BE2C (cell line): ENCODE measurements around the gene CMTR2.
"Not testable (repeated sequence)": the region's sequence is repeated elsewhere in the genome, so short reads cannot be mapped to it uniquely, and the experiment has no call there.

Experiments used
- DNase-seq: peaks from one replicate; pipeline ENCODE4 v3.0.0-alpha.2; 2020
- H3K27me3 ChIP-seq: fragments of 250-450 bp; sonication (Bioruptor Pico); 2 replicates; pipeline ENCODE4 v1.5.1; 2020; ENCODE audit warnings: mild to moderate bottlenecking
- H3K36me3 ChIP-seq: fragments of 250-450 bp; sonication (Bioruptor Pico); 2 replicates; pipeline ENCODE4 v1.5.1; 2020; ENCODE audit warnings: mild to moderate bottlenecking
- H3K4me1 ChIP-seq: fragments of 250-450 bp; sonication (Bioruptor Pico); 2 replicates; pipeline ENCODE4 v1.5.1; 2020
- H3K4me3 ChIP-seq: 2 replicates; pipeline ENCODE4 v1.5.1; 2011; ENCODE audit warnings: low read depth, low read length
- H3K9me3 ChIP-seq: fragments of 250-450 bp; sonication (Bioruptor Pico); 2 replicates; pipeline ENCODE4 v1.5.1; 2020
- TF ChIP-seq, protein P1 (sequence below): IDR thresholded peaks from 2 replicates; pipeline ENCODE4 v1.5.1; 2012; ENCODE audit warnings: mild to moderate bottlenecking, low read depth, low read length

CMTR2 gene

DNA sequence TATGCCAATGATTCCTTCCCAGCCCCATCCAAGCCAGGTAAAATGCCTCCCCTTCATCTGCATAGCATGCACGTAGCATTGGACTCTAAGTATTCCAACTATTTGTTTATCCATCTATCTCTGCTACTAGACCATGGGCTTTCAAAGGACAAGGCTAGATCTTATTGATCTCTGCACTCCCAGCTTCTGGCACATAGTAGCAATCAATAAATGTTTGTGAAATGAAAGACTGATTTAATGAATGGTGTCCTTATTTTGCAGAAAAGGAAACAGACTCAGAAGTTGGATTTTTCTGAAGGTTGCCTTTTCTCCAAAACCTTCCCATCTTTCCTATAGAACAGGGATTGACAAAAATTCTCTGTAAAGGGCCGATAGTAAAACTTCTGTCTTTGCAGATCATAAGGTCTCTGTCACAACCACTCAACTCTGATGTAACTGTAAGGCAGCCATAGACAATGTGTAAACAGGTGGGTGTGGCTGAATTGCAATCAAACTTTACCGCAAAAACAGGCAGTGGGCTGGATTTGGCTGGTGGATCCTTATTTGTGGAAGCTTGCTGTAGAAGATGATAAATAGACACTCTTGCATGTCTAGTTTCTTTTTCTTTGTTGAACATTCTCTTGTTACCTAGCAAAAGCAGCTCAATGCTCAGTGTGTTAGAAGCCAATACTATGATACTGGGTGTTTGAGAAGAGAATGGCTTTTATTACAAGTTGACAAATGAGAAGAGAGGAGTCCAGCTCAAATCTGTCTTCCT, 7.6 kb upstream of the CMTR2 start:
- no peaks in the 10 kb centered on the region for H3K4me1 ChIP-seq
- no peaks in the 10 kb centered on the region for H3K36me3 ChIP-seq
- DNase-seq, result no peak
- TF ChIP-seq, protein P1, sequence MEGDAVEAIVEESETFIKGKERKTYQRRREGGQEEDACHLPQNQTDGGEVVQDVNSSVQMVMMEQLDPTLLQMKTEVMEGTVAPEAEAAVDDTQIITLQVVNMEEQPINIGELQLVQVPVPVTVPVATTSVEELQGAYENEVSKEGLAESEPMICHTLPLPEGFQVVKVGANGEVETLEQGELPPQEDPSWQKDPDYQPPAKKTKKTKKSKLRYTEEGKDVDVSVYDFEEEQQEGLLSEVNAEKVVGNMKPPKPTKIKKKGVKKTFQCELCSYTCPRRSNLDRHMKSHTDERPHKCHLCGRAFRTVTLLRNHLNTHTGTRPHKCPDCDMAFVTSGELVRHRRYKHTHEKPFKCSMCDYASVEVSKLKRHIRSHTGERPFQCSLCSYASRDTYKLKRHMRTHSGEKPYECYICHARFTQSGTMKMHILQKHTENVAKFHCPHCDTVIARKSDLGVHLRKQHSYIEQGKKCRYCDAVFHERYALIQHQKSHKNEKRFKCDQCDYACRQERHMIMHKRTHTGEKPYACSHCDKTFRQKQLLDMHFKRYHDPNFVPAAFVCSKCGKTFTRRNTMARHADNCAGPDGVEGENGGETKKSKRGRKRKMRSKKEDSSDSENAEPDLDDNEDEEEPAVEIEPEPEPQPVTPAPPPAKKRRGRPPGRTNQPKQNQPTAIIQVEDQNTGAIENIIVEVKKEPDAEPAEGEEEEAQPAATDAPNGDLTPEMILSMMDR, result no peak
- H3K9me3 ChIP-seq, result no peaks in the 10 kb centered on the region
- H3K4me3 ChIP-seq, result no peak overlapping the region
- H3K27me3 ChIP-seq, result peaks cover 11% of the 10 kb centered on the region

DNA sequence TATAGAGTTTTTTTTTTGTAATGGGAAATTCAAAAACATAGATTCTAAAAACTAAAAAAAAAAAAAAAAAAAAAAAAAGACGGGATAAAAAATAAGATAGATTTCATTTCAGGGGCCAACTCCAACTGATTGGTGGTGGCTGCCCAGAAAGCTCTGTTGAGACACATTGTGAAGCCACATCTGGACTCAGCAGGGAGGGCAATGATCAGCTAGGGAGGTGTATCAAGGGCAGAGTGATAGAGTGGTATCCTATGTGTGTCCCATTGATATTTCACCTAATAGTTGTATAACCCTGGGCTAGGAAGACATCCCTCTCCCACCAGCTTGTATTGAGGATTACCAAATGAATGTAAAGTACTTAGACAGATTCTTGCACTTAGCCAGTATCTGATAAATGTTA, 6.7 kb upstream of the CMTR2 start:
- Histone ChIP-seq H3K36me3 (no peaks in the 10 kb centered on the region), H3K4me1 (no peaks in the 10 kb centered on the region), H3K9me3 (no peaks in the 10 kb centered on the region), H3K27me3 (peaks cover 11% of the 10 kb centered on the region), H3K4me3 (no peak overlapping the region)
- TF ChIP-seq, protein P1, result no peak
- DNase-seq, result no peak

DNA sequence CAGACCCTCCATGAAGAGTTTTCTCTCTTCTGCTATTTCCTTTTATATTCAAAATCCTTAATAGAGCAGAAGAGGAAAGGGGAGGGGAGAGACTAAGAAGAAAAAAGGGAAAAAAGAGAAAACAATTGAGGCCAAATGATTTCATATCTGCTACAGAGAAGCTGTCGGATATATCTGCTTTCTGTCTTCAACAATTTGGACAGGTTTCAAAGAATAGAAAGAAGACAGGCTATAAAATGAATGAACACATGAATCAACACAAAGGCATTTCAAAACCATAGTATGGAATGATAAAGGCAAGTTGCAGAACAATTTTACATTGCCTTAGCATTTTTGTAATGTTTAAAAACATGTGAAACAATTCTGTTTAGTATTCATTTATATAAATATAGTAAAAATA, 4.7 kb upstream of the CMTR2 start:
- no peaks in the 10 kb centered on the region for H3K9me3 ChIP-seq
- no peaks in the 10 kb centered on the region for H3K4me1 ChIP-seq
- no peak for DNase-seq
- H3K27me3 ChIP-seq, result peaks cover 4% of the 10 kb centered on the region; the same call in 1 of the 2 replicates
- no peaks in the 10 kb centered on the region for H3K36me3 ChIP-seq
- no peak overlapping the region for H3K4me3 ChIP-seq
- TF ChIP-seq, protein P1, result no peak

DNA sequence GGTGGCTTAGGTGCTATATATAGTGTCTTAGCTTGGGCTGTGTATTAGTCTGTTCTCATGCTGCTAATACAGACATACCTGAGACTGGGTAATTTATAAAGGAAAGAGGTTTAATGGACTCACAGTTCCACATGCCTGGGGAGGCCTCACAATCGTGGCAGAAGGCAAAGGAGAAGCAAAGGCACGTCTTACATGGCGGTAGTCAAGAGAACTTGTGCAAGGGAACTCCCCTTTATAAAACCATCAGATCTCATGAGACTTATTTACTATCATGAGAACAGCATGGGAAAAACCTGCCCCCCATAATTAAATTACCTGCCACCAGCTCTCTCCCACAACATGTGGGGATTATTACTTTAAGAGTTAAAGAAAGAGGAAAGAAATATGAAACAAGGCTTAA, 2.9 kb upstream of the CMTR2 start:
- H3K9me3 ChIP-seq, H3K36me3 ChIP-seq, H3K4me3 ChIP-seq, H3K27me3 ChIP-seq, H3K4me1 ChIP-seq, DNase-seq: not testable (repeated sequence)

DNA sequence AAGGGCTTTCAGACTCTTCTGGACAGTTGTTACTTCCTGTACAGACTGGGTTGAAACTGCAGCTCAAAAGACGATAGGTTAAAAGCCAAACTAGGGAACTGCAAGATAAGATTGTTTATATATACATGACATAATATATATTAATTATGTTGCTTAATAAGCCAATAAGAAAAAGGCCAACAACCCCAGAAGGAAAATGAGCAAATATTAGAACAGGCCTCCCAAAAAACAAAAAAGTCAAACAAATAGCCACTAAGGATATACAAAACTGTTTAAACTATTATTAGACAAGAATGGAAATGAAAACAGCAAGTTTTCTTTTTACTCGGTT, 495 bp upstream of the CMTR2 start:
- TF ChIP-seq, protein P1, result no peak
- no peaks in the 10 kb centered on the region; the same call in 1 of the 2 replicates for H3K36me3 ChIP-seq
- H3K9me3 ChIP-seq, result no peaks in the 10 kb centered on the region
- H3K4me1 ChIP-seq, result peaks cover 3% of the 10 kb centered on the region; the same call in 1 of the 2 replicates
- DNase-seq, result no peak
- H3K4me3 ChIP-seq, result peak overlapping the region; percentile 92
- no peaks in the 10 kb centered on the region for H3K27me3 ChIP-seq

DNA sequence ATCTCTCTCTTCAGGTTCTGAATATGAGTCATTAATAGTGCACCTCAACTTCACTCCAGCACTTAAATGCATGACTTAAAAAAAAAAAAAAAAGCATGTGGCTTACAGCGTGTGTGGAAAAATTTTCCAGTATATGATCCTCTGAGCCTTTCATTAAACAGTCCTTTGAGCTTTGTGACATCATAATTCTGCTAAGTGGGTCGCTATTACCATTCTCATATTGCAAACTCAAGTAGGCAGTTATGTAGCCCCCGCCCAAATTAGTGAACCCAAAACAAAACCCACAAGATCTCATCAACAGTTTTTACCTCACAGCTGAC, 672 bp downstream of the CMTR2 start:
- no peaks in the 10 kb centered on the region for H3K27me3 ChIP-seq
- DNase-seq, result no peak
- TF ChIP-seq, protein P1, result no peak

More for the DNA sequence above, 672 bp downstream of the CMTR2 start:
- Histone ChIP-seq H3K4me3 (peak overlapping the region; percentile 92), H3K36me3 (no peaks in the 10 kb centered on the region; the same call in 1 of the 2 replicates), H3K4me1 (peaks cover 3% of the 10 kb centered on the region; the same call in 1 of the 2 replicates), H3K9me3 (no peaks in the 10 kb centered on the region)
